IMR-90 (cell line): ENCODE measurements around the gene PLEKHA4. TPM values are rescaled to one million over a fixed set of nuclear protein-coding genes. Genes with fewer than 3 reads are reported as not detected.

Experiments
- ATAC-seq: fragments of 200-7000 bp; cut with Tn5 transposase; 2 replicates; pipeline ENCODE4 v1.9.1; 2020; ENCODE audit warnings: low read depth, mild to moderate bottlenecking, moderate library complexity
- BruUV-seq: library from RNA; stranded (reverse); fragments of 400-500 nt; replicated peaks from 2 replicates; lab custom pipeline; 2021; lab: Mats Ljungman, UMichigan
- CTCF ChIA-PET: fragments of 300-600 bp; formaldehyde crosslinking; extraction: SDS; loops from one replicate; lab custom pipeline; 2021; ENCODE audit warnings: antibody characterized with exemption; lab: Yijun Ruan, JAX
- POLR2A ChIA-PET: fragments of 300-600 bp; sonication (Branson Sonifier 250); formaldehyde crosslinking; loops from one replicate; lab custom pipeline; 2022; ENCODE audit warnings: antibody characterized with exemption; ENCODE audit not compliant: unreplicated experiment; lab: Charles Lee
- DNase-seq: peaks from one replicate; pipeline ENCODE4 v3.0.0; 2013
- H2AFZ ChIP-seq: replicated peaks from 2 replicates; pipeline ENCODE3; 2013; ENCODE audit warnings: low read length, mild to moderate bottlenecking; ENCODE audit not compliant: poor library complexity
- H2AK5ac ChIP-seq: 2 replicates; pipeline ENCODE4 v1.6.1; 2013; ENCODE audit warnings: low read depth, low read length, inconsistent platforms
- H2AK9ac ChIP-seq: replicated peaks from 2 replicates; pipeline ENCODE3; 2013; ENCODE audit warnings: mild to moderate bottlenecking, low read depth, low read length, moderate library complexity; ENCODE audit not compliant: poor library complexity
- H2BK120ac ChIP-seq: 2 replicates; pipeline ENCODE4 v1.6.1; 2013; ENCODE audit warnings: low read depth, low read length, inconsistent platforms
- H2BK15ac ChIP-seq: 3 replicates; pipeline ENCODE4 v1.6.1; 2013; ENCODE audit warnings: low read depth, low read length, inconsistent platforms
- H2BK20ac ChIP-seq: 2 replicates; pipeline ENCODE4 v1.6.1; 2013; ENCODE audit warnings: low read depth, mild to moderate bottlenecking, inconsistent platforms, low read length, moderate library complexity
- H2BK5ac ChIP-seq: 2 replicates; pipeline ENCODE4 v1.6.1; 2013; ENCODE audit warnings: mild to moderate bottlenecking, low read depth, low read length, inconsistent platforms; ENCODE audit not compliant: poor library complexity, severe bottlenecking
- H3K14ac ChIP-seq: replicated peaks from 2 replicates; pipeline ENCODE4 v1.6.1; 2013; ENCODE audit warnings: low read depth, low read length, inconsistent platforms
- H3K18ac ChIP-seq: 2 replicates; pipeline ENCODE4 v1.6.1; 2013; ENCODE audit warnings: low read depth, low read length, control low read depth
- H3K23ac ChIP-seq: 2 replicates; pipeline ENCODE4 v1.6.1; 2013; ENCODE audit warnings: low read depth, low read length, inconsistent platforms
- H3K27ac ChIP-seq: 2 replicates; pipeline ENCODE4 v1.5.1; 2013; ENCODE audit warnings: mild to moderate bottlenecking, control low read depth, low read length; ENCODE audit not compliant: insufficient read depth
- H3K27me3 ChIP-seq: 2 replicates; pipeline ENCODE4 v1.6.1; 2013; ENCODE audit warnings: low read length; ENCODE audit not compliant: control insufficient read depth, insufficient read depth
- H3K36me3 ChIP-seq: 2 replicates; pipeline ENCODE4 v1.6.1; 2013; ENCODE audit warnings: low read length, mixed read lengths; ENCODE audit not compliant: control insufficient read depth, insufficient read depth
- H3K4ac ChIP-seq: 2 replicates; pipeline ENCODE4 v1.6.1; 2013; ENCODE audit warnings: low read depth, low read length, inconsistent platforms
- H3K4me1 ChIP-seq: 2 replicates; pipeline ENCODE4 v1.6.1; 2013; ENCODE audit warnings: low read length, mixed read lengths; ENCODE audit not compliant: control insufficient read depth, insufficient read depth
- H3K4me2 ChIP-seq: 2 replicates; pipeline ENCODE4 v1.6.1; 2013; ENCODE audit warnings: low read depth, mild to moderate bottlenecking, control low read depth, low read length, moderate library complexity
- H3K4me3 ChIP-seq: 2 replicates; pipeline ENCODE4 v1.5.1; 2013; ENCODE audit warnings: low read depth, mild to moderate bottlenecking, control low read depth, low read length, moderate library complexity; ENCODE audit not compliant: insufficient read depth
- H3K56ac ChIP-seq: 2 replicates; pipeline ENCODE4 v1.6.1; 2013; ENCODE audit warnings: low read length, inconsistent platforms; ENCODE audit not compliant: insufficient read depth; ENCODE audit errors: extremely low read depth
- H3K79me1 ChIP-seq, 2 experiments: 2 replicates each; pipeline ENCODE4 v1.6.1; 2013; ENCODE audit warnings: low read length in 2 of 2, inconsistent platforms in 1 of 2, low read depth in 1 of 2
- H3K9ac ChIP-seq: 2 replicates; pipeline ENCODE4 v1.6.1; 2013; ENCODE audit warnings: low read depth, low read length, control low read depth
- H3K9me1 ChIP-seq: 2 replicates; pipeline ENCODE4 v1.6.1; 2013; ENCODE audit warnings: low read length, inconsistent platforms; ENCODE audit not compliant: insufficient read depth
- H3K9me3 ChIP-seq: 2 replicates; pipeline ENCODE4 v1.6.1; 2013; ENCODE audit warnings: low read length; ENCODE audit not compliant: control insufficient read depth, insufficient read depth
- H4K20me1 ChIP-seq: 2 replicates; pipeline ENCODE4 v1.6.1; 2013; ENCODE audit warnings: low read length, inconsistent platforms; ENCODE audit not compliant: insufficient read depth
- H4K5ac ChIP-seq: 2 replicates; pipeline ENCODE4 v1.6.1; 2013; ENCODE audit warnings: mild to moderate bottlenecking, low read depth, low read length, control low read depth
- H4K8ac ChIP-seq, 2 experiments: 2 replicates each; pipeline ENCODE4 v1.6.1; 2013; ENCODE audit warnings: low read depth in 2 of 2, low read length in 2 of 2, control low read depth in 1 of 2, inconsistent platforms in 1 of 2
- H4K91ac ChIP-seq: 2 replicates; pipeline ENCODE4 v1.6.1; 2013; ENCODE audit warnings: low read depth, low read length, inconsistent platforms; ENCODE audit not compliant: insufficient read depth
- BHLHE40 ChIP-seq: fragments of 150-350 bp; IDR thresholded peaks from 2 replicates; pipeline ENCODE4 v1.6.1; 2016; ENCODE audit warnings: mild to moderate bottlenecking, low read depth, low read length
- CEBPB ChIP-seq: IDR thresholded peaks from 2 replicates; pipeline ENCODE4 v1.6.1; 2012; ENCODE audit warnings: low read depth, low read length, improper control_type of control experiment
- CHD1 ChIP-seq: IDR thresholded peaks from 2 replicates; pipeline ENCODE4 v1.6.1; 2012; ENCODE audit warnings: low read depth, low read length, improper control_type of control experiment
- FOS ChIP-seq: fragments of 150-350 bp; IDR thresholded peaks from 2 replicates; pipeline ENCODE4 v1.6.1; 2016; ENCODE audit warnings: low read depth, low read length
- MAFK ChIP-seq: IDR thresholded peaks from 2 replicates; pipeline ENCODE4 v1.6.1; 2012; ENCODE audit warnings: low read depth, low read length, improper control_type of control experiment
- MAZ ChIP-seq: IDR thresholded peaks from 2 replicates; pipeline ENCODE4 v1.6.1; 2012; ENCODE audit warnings: low read depth, mild to moderate bottlenecking, low read length, improper control_type of control experiment, moderate library complexity, borderline replicate concordance
- MXI1 ChIP-seq: IDR thresholded peaks from 2 replicates; pipeline ENCODE4 v1.6.1; 2012; ENCODE audit warnings: low read depth, mild to moderate bottlenecking, low read length, moderate library complexity, borderline replicate concordance
- NFE2L2 ChIP-seq: fragments of 150-350 bp; IDR thresholded peaks from 2 replicates; pipeline ENCODE4 v1.6.1; 2016; ENCODE audit warnings: low read depth, mild to moderate bottlenecking, low read length
- POLR2A ChIP-seq: IDR thresholded peaks from 2 replicates; pipeline ENCODE4 v1.6.1; 2012; ENCODE audit warnings: mild to moderate bottlenecking, low read depth, low read length
- RAD21 ChIP-seq: IDR thresholded peaks from 2 replicates; pipeline ENCODE4 v1.6.1; 2012; ENCODE audit warnings: low read length, improper control_type of control experiment
- RCOR1 ChIP-seq: IDR thresholded peaks from 2 replicates; pipeline ENCODE4 v1.6.1; 2012; ENCODE audit warnings: mild to moderate bottlenecking, low read length, improper control_type of control experiment; ENCODE audit not compliant: insufficient replicate concordance
- RFX5 ChIP-seq: IDR thresholded peaks from 2 replicates; pipeline ENCODE4 v1.8.0; 2012; ENCODE audit warnings: low read depth, mild to moderate bottlenecking, low read length, moderate library complexity
- SMC3 ChIP-seq: fragments of 150-350 bp; IDR thresholded peaks from 2 replicates; pipeline ENCODE4 v1.6.1; 2016; ENCODE audit warnings: low read depth, mild to moderate bottlenecking, antibody characterized with exemption, low read length, moderate library complexity
- WGBS, 2 experiments: methylation state at CpG; one replicate each; pipeline versions ENCODE4 v1.1.5 to v1.1.7; 2013; ENCODE audit warnings: missing lambda C conversion rate in 2 of 2; ENCODE audit not compliant: insufficient read length in 1 of 2; ENCODE audit errors: extremely low coverage in 2 of 2; 5-methylcytosine and 5-hydroxymethylcytosine counted together
- dilution Hi-C: fragments of 300-500 bp; cut with HindIII; formaldehyde crosslinking; loops from one replicate; pipeline ENCODE4 v1.14.3; 2018; ENCODE audit warnings: low sequenced_read_pairs; ENCODE audit not compliant: unreplicated experiment
- in situ Hi-C: fragments of 300-500 bp; cut with MboI; formaldehyde crosslinking; loops from 3 replicates; pipeline ENCODE4 v1.14.3; 2019; ENCODE audit warnings: low sequenced_read_pairs, inconsistent platforms, mixed read lengths
- intact Hi-C: fragments of 100-400 bp; cut with micrococcal nuclease; formaldehyde crosslinking; loops from 2 replicates; pipeline ENCODE4 v1.10.0; 2022
- polyA plus RNA-seq, 3 experiments: library from polyadenylated mRNA; depleted of rRNA; stranded (reverse); fragments of >200 nt; gene quantifications; 2 replicates each; pipeline ENCODE4 v1.2.3, GENCODE V29; 2012; ENCODE audit warnings: low replicate concordance in 1 of 3
- total RNA-seq: library from RNA; depleted of rRNA; stranded (reverse); fragments of >200 nt; gene quantifications from 2 replicates; pipeline ENCODE4 v1.2.3, GENCODE V29; 2012
- TF ChIP-seq, protein P1 (sequence below): fragments of 150-350 bp; IDR thresholded peaks from 2 replicates; pipeline ENCODE4 v1.6.1; 2017; ENCODE audit warnings: mild to moderate bottlenecking, antibody characterized with exemption, low read length, low read depth
- TF ChIP-seq, protein P2 (sequence below): fragments of 150-350 bp; IDR thresholded peaks from 2 replicates; pipeline ENCODE4 v1.6.1; 2016; ENCODE audit warnings: low read depth, mild to moderate bottlenecking, low read length, moderate library complexity, borderline replicate concordance
- TF ChIP-seq, protein P3 (sequence below): conservative IDR thresholded peaks from 2 replicates; pipeline ENCODE4 v1.5.1; 2012; ENCODE audit warnings: mild to moderate bottlenecking, low read depth, low read length, improper control_type of control experiment

PLEKHA4 gene
- total and polyA plus RNA-seq, 2 of the 4 experiments (the other 2 are of a cell fraction) = 4.5 to 14.4 TPM

DNA sequence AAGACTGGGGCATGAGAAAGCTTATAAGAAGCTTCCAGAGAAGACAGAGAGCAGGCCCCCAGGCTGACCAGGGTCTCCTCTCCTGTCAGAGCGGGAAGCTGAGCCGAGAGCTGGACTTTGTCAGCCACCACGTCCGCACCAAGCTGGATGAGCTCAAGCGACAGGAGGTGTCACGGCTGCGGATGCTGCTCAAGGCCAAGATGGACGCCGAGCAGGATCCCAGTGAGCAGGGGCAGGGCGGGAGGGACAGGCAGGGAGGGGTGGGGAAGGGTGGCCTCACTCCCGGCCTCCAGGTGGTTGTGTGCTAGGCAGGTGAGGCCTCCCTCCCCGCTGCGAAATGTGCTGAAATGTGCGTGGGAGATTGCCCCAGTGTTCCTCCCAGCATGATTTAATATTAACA lies 37.2 kb upstream of the PLEKHA4 start:
- no peak overlapping the region for H3K4me2 ChIP-seq
- H3K56ac ChIP-seq = no peak overlapping the region
- no peak for TF ChIP-seq FOS
- no peak for TF ChIP-seq CEBPB
- TF ChIP-seq RAD21 = no peak
- TF ChIP-seq, protein P1, sequence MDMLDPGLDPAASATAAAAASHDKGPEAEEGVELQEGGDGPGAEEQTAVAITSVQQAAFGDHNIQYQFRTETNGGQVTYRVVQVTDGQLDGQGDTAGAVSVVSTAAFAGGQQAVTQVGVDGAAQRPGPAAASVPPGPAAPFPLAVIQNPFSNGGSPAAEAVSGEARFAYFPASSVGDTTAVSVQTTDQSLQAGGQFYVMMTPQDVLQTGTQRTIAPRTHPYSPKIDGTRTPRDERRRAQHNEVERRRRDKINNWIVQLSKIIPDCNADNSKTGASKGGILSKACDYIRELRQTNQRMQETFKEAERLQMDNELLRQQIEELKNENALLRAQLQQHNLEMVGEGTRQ = no peak
- TF ChIP-seq RFX5 = no peak
- TF ChIP-seq BHLHE40 = no peak
- no peak for TF ChIP-seq MAZ
- TF ChIP-seq SMC3 = no peak
- no peak for TF ChIP-seq MXI1
- TF ChIP-seq RCOR1 = no peak
- no peak for TF ChIP-seq POLR2A
- TF ChIP-seq, protein P2, sequence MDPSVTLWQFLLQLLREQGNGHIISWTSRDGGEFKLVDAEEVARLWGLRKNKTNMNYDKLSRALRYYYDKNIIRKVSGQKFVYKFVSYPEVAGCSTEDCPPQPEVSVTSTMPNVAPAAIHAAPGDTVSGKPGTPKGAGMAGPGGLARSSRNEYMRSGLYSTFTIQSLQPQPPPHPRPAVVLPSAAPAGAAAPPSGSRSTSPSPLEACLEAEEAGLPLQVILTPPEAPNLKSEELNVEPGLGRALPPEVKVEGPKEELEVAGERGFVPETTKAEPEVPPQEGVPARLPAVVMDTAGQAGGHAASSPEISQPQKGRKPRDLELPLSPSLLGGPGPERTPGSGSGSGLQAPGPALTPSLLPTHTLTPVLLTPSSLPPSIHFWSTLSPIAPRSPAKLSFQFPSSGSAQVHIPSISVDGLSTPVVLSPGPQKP = no peak
- TF ChIP-seq, protein P3, sequence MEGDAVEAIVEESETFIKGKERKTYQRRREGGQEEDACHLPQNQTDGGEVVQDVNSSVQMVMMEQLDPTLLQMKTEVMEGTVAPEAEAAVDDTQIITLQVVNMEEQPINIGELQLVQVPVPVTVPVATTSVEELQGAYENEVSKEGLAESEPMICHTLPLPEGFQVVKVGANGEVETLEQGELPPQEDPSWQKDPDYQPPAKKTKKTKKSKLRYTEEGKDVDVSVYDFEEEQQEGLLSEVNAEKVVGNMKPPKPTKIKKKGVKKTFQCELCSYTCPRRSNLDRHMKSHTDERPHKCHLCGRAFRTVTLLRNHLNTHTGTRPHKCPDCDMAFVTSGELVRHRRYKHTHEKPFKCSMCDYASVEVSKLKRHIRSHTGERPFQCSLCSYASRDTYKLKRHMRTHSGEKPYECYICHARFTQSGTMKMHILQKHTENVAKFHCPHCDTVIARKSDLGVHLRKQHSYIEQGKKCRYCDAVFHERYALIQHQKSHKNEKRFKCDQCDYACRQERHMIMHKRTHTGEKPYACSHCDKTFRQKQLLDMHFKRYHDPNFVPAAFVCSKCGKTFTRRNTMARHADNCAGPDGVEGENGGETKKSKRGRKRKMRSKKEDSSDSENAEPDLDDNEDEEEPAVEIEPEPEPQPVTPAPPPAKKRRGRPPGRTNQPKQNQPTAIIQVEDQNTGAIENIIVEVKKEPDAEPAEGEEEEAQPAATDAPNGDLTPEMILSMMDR = no peak
- TF ChIP-seq NFE2L2 = no peak
- no peak for TF ChIP-seq CHD1
- TF ChIP-seq MAFK = no peak
- H4K5ac ChIP-seq = no peak overlapping the region
- peaks cover 12% of the 10 kb centered on the region for H3K9me1 ChIP-seq
- in situ Hi-C loops (no loop called here), intact Hi-C loops (no loop called here), dilution Hi-C loops (no loop called here)
- no peak overlapping the region for H3K27ac ChIP-seq
- no peak overlapping the region for H2AFZ ChIP-seq
- BruUV-seq = no TSS peak
- no peak overlapping the region for H3K4me3 ChIP-seq
- ChIA-PET POLR2A (no interaction called here), CTCF (interaction anchor here (0.6 kb wide), 1 partner anchor 12 kb away, joined by 4 read pairs; no protein-coding TSS in a partner anchor)
- no peak overlapping the region for H2AK5ac ChIP-seq
- H2BK5ac ChIP-seq = no peak overlapping the region
- H3K4ac ChIP-seq = no peak overlapping the region
- ATAC-seq (no peak), DNase-seq (no peak)
- no peaks in the 10 kb centered on the region for H3K9me3 ChIP-seq
- H2AK9ac ChIP-seq = no peak overlapping the region
- H3K23ac ChIP-seq = no peak overlapping the region
- H3K27me3 ChIP-seq = no peaks in the 10 kb centered on the region
- H3K18ac ChIP-seq = no peak overlapping the region
- peaks cover 2% of the 10 kb centered on the region; the same call in 1 of the 2 replicates for H4K20me1 ChIP-seq
- H2BK20ac ChIP-seq = no peak overlapping the region
- 79% methylated on average over 4 of the region's 14 CpGs; no CpG with 5 or more reads in 1 of the 2 experiments for WGBS, 2 experiments
- H2BK120ac ChIP-seq = no peak overlapping the region
- H4K8ac ChIP-seq = no peak overlapping the region
- peaks cover 20 to 52% of the 10 kb centered on the region in 2 experiments for H3K79me1 ChIP-seq
- no peak overlapping the region for H3K14ac ChIP-seq
- H3K9ac ChIP-seq = no peak overlapping the region
- no peak overlapping the region for H2BK15ac ChIP-seq
- peaks cover 2% of the 10 kb centered on the region; the same call in 1 of the 2 replicates for H3K4me1 ChIP-seq
- H4K91ac ChIP-seq = no peak overlapping the region
- H3K36me3 ChIP-seq = peaks cover 45% of the 10 kb centered on the region
